ENCODE results near the gene OPRL1.

DNA sequence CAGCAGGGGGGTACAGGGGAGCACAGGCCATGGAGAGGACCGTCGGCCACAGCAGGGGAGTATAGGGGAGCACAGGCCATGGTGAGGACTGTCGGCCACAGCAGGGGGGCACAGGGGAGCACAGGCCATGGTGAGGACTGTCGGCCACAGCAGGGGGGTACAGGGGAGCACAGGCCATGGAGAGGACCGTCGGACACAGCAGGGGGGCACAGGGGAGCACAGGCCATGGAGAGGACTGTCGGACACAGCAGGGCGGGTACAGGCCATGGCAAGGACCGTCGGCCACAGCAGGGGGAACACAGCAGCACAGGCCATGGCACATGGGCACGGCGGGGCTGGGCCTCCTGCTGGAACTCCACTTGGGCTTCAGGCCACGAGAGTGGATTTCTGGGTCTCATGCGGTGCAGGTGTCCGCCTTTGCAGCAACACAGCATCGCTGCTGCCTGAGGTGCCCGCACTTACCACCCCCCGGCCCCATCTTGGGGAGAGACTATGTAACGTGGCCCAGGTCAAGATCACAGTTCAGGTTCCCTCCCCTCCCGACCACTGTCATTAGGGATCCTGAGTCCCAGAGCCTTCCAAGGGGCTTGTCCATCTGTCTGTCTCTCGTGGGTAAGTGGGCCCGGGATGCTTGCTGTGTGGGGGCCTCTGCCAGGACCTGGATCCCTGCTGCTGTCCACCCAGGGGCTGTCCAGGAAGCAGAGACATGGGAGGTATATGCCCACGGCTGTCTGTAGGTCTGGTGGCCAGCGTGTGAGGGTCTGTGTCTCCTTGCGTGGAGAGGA lies 25.0 kb downstream of the OPRL1 start:
- TF ChIP-seq CTCF (conservative IDR thresholded peaks at IDR 0.05) (no peak), EZH2 (IDR thresholded peaks at IDR 0.05; ENCODE audit: low read depth) (no peak)

Data from PC-9 (cell line).